Panc1 (cell line): Measurements from ENCODE around the gene DUOXA1.

Source experiments
- CTCF ChIP-seq: fragments of 450-650 bp; IDR thresholded peaks from 2 replicates; pipeline ENCODE4 v1.5.1; 2017; ENCODE audit warnings: mild to moderate bottlenecking
- POLR2AphosphoS5 ChIP-seq: IDR thresholded peaks from 2 replicates; pipeline ENCODE4 v1.6.1; 2012; ENCODE audit warnings: mild to moderate bottlenecking, low read depth, low read length, moderate library complexity
- SIN3A ChIP-seq: IDR thresholded peaks from 2 replicates; pipeline ENCODE4 v1.6.1; 2012; ENCODE audit warnings: low read depth, mild to moderate bottlenecking, low read length, moderate library complexity, borderline replicate concordance; ENCODE audit not compliant: insufficient read depth
- TCF7L2 ChIP-seq: IDR thresholded peaks from 2 replicates; pipeline ENCODE4 v1.6.1; 2011; ENCODE audit warnings: mild to moderate bottlenecking, low read depth, low read length, inconsistent platforms
- TF ChIP-seq, protein P1 (sequence below), 2 experiments: IDR thresholded peaks; 2 replicates each; pipeline ENCODE4 v1.6.1; 2011 to 2012; ENCODE audit warnings: low read depth in 2 of 2, control low read depth in 1 of 2, low read length in 1 of 2, mild to moderate bottlenecking in 1 of 2, moderate library complexity in 1 of 2; ENCODE audit not compliant: insufficient read depth in 1 of 2

DNA sequence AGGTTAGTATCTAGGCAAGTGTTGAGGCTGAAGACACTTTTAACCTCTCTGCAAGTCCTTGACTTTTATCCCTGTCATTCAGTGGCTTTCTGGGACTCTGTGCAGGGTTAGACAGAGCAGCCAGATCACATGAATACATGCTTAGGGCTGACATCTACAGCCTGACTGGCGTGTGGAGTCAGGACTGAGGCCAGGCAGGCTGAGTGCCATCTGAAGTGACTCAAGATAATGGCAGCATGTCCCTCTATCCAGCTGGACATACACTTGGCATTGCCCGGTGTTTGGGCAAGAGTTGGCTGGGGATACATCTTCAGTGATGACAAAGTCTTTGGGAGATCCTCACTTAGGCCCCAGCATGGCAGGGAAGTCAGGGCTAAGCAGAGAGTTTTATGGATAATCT lies 38.1 kb downstream of the DUOXA1 start:
- TF ChIP-seq CTCF (no peak), POLR2AphosphoS5 (no peak), SIN3A (no peak), TCF7L2 (no peak)
- TF ChIP-seq, protein P1, sequence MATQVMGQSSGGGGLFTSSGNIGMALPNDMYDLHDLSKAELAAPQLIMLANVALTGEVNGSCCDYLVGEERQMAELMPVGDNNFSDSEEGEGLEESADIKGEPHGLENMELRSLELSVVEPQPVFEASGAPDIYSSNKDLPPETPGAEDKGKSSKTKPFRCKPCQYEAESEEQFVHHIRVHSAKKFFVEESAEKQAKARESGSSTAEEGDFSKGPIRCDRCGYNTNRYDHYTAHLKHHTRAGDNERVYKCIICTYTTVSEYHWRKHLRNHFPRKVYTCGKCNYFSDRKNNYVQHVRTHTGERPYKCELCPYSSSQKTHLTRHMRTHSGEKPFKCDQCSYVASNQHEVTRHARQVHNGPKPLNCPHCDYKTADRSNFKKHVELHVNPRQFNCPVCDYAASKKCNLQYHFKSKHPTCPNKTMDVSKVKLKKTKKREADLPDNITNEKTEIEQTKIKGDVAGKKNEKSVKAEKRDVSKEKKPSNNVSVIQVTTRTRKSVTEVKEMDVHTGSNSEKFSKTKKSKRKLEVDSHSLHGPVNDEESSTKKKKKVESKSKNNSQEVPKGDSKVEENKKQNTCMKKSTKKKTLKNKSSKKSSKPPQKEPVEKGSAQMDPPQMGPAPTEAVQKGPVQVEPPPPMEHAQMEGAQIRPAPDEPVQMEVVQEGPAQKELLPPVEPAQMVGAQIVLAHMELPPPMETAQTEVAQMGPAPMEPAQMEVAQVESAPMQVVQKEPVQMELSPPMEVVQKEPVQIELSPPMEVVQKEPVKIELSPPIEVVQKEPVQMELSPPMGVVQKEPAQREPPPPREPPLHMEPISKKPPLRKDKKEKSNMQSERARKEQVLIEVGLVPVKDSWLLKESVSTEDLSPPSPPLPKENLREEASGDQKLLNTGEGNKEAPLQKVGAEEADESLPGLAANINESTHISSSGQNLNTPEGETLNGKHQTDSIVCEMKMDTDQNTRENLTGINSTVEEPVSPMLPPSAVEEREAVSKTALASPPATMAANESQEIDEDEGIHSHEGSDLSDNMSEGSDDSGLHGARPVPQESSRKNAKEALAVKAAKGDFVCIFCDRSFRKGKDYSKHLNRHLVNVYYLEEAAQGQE (IDR thresholded peaks at IDR 0.05; ENCODE audit: insufficient read depth in 1 of 2, low read depth in 2 of 2, low read length in 1 of 2), result no peak
